CD4-positive, alpha-beta T cell treated with Interleukin-4 for 1 hour (primary cell): ENCODE measurements around the gene CASQ1.

Experiments used
- DNase-seq, 2 donors: peaks; one replicate each; pipeline ENCODE4 v3.0.0-alpha.2; 2020 to 2022

The CASQ1 gene

DNA sequence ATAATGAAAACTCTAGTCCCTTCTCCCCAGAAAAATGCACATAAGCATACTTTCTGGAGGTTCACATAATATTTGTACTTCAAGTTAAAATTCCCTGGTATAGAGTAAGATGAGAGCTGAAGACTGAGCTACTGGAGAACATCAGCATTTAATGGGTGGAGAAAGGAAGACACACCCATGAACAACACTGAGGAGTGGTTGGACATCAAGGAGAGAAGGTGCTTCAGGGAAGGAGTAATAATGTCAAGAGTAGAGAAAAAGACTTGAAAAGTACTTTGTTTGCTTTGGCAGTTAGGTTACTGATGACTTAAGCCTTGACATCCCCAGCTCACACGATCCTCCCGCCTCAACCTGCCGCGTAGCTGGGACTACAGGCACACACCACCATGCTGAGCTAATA lies 36.7 kb downstream of the CASQ1 start:
- no peak for DNase-seq

DNA sequence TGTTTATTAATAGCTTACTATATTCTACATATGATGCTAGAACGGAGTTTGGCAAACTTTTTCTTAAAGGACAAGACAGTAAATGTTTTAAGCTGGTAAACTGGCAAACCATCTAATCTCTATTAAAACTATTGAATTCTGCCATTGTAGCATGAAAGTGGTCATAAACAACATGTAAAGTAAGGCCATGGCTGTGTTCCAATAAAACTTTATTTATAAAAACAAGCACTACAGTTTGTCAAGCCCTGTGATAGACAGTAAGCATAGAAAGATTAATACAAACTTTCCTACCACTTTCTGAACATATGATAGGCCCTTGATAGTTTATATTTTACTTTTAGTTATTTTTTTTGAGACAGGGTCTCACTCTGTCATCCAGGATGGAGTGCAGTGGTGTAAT lies 37.2 kb downstream of the CASQ1 start:
- no peak for DNase-seq

DNA sequence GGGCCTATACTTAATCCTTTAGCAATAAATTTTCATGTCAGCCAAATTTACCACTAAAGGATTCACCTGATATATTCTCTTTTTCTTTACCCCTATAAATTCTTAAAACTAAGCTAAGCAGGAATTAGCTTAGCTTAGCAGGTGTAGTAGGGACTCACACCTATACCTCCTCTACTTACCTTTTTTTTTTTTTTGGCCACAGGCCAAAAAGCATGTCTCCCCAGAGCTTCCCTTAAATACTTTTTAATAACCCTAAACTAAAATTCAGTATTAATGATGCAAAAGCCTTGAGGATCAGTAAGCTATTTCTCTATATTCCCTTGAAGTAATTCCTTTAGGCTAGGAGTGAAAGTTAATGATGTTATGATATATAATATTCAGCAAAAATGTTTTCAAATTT lies 38.1 kb downstream of the CASQ1 start:
- no peak for DNase-seq

GRCh38 chr1:160232911-160233310 lies 42.5 kb downstream of the CASQ1 start:
- no peak for DNase-seq

- DNase-seq, result no peak
Observed at GRCh38 chr1:160236806-160237205, 46.4 kb downstream of the CASQ1 start.

DNA sequence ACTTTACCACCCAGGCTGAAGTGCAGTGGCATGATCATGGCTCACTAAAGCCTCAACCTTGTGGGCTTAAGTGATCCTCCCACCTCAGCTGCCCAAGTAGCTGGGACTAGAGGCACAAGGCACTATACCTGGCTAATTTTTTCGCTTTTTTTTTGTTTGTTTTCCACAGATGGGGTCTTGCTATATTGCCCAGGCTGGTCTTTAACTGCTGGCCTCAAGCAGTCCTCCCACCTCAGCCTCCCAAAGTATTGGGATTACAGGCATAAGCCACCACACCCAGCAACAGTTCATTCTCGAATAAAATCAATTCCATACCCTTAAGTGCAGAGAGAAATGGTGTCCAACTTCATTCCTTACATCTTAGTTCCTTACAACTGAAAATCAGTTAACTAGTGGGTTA lies 47.2 kb downstream of the CASQ1 start:
- DNase-seq, result no peak

- no peak for DNase-seq
Observed at GRCh38 chr1:160238408-160238807, 48.0 kb downstream of the CASQ1 start.

DNA sequence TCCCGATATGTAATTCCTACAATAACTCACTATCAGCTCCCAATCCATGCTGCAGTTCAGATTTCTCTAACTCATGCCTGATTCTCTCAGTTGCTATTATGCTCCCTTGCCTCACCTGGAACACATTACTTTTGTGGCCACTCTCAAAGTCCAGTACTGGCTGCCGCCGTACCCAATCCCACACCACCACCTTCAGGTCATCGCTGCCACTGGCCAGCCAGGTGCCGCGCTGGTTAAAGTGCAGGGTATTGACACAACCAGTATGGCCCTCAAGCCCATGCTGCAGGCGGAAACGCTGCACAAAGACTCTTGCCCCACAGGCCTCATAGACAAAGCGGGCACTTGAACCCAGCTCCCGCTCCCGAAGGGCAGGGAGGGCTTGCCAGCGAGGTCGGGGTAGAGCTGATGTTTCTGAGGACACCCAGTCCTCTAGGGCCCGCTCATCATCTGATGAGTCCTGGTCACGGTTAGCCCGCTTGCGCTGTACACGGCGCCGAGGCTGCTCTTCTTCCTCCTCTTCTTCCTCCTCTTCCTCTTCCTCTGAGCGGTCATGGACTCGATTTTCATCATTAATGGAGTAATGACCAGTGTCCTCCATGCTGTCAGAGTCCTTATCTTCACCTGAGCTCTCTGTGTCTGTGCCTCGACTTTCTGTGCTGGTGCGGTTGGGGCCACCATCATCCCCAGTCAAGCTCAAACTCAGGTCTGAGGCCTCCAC lies 49.4 kb downstream of the CASQ1 start:
- no peak for DNase-seq

- no peak for DNase-seq
Observed at GRCh38 chr1:160243767-160244166, 53.4 kb downstream of the CASQ1 start.

- no peak for DNase-seq
Observed at GRCh38 chr1:160244209-160244608, 53.8 kb downstream of the CASQ1 start.

- DNase-seq, result no peak
Observed at GRCh38 chr1:160245434-160245833, 55.1 kb downstream of the CASQ1 start.

DNA sequence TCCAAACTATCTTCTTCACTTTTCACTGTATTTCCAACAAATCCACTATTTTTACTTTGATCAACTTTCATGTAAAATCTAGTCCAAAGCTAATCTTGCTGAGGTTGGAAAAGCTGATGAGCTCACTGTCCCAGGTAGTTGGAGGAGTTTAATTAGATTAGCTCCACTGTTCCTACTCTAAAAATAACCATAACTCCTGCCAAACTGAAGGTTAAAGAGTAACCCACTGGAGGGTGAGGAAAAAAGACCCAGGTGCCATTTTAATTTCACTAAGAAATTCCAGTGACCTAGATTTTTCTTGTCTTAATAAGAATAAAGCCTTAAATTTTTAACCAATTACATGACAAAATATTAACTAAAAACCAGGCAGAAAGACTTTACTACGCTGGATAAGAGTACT lies 56.7 kb downstream of the CASQ1 start:
- no peak for DNase-seq

GRCh38 chr1:160251011-160251410 lies 60.6 kb downstream of the CASQ1 start:
- no peak for DNase-seq
